GM12865 (cell line): Measurements from ENCODE around the gene EPHB3.

Experiments
- DNase-seq: peaks from one replicate; pipeline ENCODE4 v3.0.0; 2010; ENCODE audit warnings: low read depth
- H3K4me3 ChIP-seq: 2 replicates; pipeline ENCODE4 v1.5.1; 2011; ENCODE audit warnings: mild to moderate bottlenecking, low read depth, low read length, control low read depth
- TF ChIP-seq, protein P1 (sequence below): IDR thresholded peaks from 2 replicates; pipeline ENCODE4 v1.5.1; 2011; ENCODE audit warnings: low read length, control low read depth, low read depth, inconsistent platforms; ENCODE audit not compliant: insufficient read depth; ENCODE audit errors: missing control alignments

The EPHB3 gene

DNA sequence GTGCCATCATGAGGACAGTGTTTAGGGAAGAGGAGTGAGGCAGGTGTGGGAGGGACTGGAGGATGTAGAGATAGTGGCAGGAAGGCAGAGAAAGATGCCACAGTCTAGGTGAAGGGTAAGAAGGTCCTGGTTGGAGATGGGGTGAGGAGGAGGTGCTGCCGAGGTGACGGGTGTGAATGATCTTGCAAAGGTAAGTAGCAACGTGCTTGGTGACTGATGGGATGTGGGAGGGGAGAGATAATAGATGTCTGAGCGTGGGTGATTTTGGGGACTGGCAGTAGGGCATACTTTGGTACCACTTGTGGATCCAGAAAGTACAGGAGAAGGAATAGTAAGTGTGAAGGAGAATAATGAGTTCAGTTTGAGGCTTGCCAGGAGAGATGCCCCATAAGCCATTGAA is 27.2 kb downstream of the EPHB3 start:
- TF ChIP-seq, protein P1, sequence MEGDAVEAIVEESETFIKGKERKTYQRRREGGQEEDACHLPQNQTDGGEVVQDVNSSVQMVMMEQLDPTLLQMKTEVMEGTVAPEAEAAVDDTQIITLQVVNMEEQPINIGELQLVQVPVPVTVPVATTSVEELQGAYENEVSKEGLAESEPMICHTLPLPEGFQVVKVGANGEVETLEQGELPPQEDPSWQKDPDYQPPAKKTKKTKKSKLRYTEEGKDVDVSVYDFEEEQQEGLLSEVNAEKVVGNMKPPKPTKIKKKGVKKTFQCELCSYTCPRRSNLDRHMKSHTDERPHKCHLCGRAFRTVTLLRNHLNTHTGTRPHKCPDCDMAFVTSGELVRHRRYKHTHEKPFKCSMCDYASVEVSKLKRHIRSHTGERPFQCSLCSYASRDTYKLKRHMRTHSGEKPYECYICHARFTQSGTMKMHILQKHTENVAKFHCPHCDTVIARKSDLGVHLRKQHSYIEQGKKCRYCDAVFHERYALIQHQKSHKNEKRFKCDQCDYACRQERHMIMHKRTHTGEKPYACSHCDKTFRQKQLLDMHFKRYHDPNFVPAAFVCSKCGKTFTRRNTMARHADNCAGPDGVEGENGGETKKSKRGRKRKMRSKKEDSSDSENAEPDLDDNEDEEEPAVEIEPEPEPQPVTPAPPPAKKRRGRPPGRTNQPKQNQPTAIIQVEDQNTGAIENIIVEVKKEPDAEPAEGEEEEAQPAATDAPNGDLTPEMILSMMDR = no peak
- no peak overlapping the region for H3K4me3 ChIP-seq
- DNase-seq = no peak

DNA sequence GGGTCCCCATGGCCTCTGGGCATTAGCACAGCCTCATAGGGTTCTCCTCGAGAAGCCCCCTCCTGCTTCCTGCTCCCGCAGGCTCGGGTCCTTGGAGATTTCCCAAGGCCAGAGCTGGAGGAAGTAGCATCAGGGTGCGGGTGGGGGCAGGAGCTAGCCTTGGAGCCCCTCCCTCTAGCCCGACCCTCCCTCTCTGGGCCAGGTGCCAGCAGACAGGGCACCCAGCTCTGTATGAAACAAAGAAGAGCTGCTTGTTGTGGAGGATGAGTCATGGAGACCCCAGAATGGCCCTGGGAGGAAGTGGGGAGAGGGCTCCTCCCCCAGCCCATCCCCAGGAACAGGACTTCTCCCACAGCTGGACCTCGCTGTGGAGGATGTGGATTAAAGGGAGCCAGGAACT is 29.2 kb downstream of the EPHB3 start:
- H3K4me3 ChIP-seq = no peak overlapping the region
- no peak for DNase-seq
- TF ChIP-seq, protein P1 = no peak

DNA sequence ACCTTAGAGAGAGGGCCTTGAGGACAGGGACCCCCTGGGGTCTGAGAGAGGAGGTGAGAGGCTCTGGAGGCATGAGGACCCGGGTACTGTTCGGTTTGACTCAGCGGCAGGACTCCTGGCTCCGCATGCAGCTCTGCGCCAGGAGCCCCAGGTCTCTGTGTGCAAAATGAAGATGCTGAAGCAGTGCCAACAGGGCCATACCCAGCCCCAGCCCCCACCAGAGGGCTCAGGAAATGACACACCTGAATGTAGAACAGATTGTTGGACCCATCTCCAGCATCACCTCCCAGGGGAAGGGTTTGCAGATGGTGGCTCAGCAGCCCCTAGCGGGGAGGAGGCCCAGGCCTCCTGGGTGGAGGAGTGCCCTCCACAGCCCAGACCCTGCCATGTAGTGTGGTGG is 30.2 kb downstream of the EPHB3 start:
- DNase-seq = no peak
- TF ChIP-seq, protein P1 = no peak
- no peak overlapping the region for H3K4me3 ChIP-seq

DNA sequence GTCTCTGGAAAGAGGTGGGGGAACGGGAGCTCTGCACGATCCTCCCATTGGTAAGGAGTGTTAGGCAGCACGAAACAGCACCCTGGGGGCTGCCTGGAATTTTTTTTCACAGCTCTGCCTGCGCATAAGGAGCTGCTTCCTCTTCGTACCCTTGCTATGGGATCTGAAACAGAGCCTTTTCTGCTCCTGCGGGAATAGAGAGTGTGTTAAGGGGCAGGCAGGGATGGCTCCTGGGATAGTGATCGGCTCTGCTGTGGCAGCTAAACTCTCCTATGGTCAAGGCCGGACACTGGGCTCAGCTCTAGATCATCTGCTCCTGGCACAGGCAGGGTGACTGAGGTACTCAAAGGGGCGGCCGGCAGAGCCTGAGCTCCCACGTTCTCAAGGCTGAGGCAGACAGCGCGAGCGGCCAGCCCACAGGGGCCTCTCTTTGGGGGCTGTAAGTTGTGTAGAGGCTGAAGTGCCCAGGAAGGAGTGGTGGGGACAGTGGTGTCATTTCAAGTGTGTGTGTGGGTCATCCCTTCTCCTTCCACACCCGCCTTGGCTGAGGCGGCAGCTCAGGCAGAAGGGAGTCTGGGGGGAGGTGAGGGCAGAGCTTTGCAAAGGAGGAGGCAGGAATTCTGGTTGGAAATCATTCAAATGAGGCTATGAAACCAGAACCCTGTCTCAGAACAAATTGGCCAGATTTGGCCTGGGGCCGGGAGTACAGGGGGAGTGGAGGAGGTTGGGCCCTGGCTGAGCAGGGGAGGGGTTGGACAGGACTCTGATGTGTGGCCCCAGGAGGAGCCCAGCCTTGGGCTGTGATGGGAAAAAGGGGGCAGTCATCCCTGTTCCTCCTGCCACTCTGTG is 31.0 kb downstream of the EPHB3 start:
- H3K4me3 ChIP-seq = no peak overlapping the region
- TF ChIP-seq, protein P1 = no peak
- DNase-seq = no peak

DNA sequence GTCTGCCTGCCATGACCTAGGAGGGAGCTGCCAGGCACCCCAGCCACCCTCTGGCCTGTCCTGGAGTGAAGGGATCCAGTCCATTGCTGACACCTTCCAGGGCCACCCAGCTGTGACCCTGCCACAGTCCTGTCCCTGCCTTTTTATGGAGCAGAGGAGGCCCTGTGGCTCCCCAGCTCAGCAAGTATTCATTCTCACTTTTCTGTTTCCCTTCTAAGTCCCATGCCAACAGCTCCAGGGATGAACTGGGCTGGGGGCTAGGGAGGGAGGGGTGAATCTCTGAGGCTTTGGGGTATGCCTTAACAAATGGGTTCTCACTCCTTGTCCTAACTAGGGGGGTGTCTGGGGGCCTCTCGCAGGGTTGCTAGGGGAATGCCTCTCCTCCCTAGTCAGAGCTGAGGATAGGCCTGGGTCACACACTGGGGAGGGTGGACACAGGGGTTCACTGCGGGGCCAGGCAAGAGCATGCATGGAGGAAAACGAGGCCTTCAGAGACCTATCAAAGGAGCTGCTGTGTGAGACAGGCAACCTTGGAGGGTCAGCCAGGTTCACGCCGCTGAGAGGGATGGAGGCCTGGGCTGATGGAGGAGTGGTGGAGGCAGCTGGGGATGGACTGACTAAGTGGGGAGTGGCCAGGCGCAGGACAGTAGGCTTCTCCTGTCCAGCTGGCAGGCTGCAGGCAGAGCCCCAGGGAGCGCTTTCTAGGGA is 31.8 kb downstream of the EPHB3 start:
- no peak for DNase-seq
- no peak overlapping the region for H3K4me3 ChIP-seq
- TF ChIP-seq, protein P1 = no peak

DNA sequence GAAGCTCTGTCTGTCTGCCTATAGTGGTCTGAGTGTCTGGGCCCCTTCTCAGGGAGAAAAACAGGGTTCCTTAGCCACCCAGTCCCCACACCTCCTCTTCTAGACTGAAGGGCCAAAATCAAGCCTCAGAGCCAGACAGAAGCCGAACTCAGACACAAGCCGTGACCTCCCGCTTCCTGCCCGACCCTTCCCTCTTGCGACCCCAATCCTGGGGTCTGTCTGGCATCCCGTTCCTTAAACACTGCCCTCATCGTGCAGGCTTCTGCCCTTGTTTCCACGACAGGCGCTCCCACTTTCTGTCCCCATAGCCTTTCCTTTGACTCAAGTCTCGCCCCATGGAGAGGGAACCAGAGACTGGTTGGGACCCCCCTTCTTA is 32.3 kb downstream of the EPHB3 start:
- no peak overlapping the region for H3K4me3 ChIP-seq
- TF ChIP-seq, protein P1 = no peak
- no peak for DNase-seq
